HepG2 (cell line): Measurements from ENCODE around the gene CTNNBIP1. TPM values are rescaled to one million over a fixed set of nuclear protein-coding genes. Genes with fewer than 3 reads are reported as not detected.

Experiments used
- ATAC-seq: fragments of 200-7000 bp; cut with Tn5 transposase; 3 replicates; pipeline ENCODE4 v1.9.1; 2020; ENCODE audit warnings: mild to moderate bottlenecking, moderate library complexity
- BruUV-seq: library from RNA; stranded (reverse); fragments of 400-500 nt; replicated peaks from 2 replicates; lab custom pipeline; 2021; lab: Mats Ljungman, UMichigan
- CTCF ChIA-PET: fragments of 300-600 bp; formaldehyde crosslinking; extraction: SDS; loops from one replicate; lab custom pipeline; 2021; ENCODE audit warnings: low total read pairs, inconsistent platforms, low intra/inter-chr PET ratio; lab: Yijun Ruan, JAX
- POLR2A ChIA-PET: fragments of 350-600 bp; sonication (Branson Sonifier 250); formaldehyde crosslinking; loops from one replicate; lab custom pipeline; 2020; ENCODE audit warnings: antibody characterized with exemption, inconsistent platforms; lab: Yijun Ruan, JAX
- DNase-seq: peaks from one replicate; pipeline ENCODE4 v3.0.0-alpha.2; 2015; ENCODE audit warnings: low spot score
- FAIRE-seq: peaks from 3 replicates; lab custom pipeline; 2011; peaks lifted over from hg19 to GRCh38; lab: Jason Lieb, UNC
- H2AFZ ChIP-seq: one replicate; pipeline ENCODE4 v1.6.1; 2011; ENCODE audit warnings: low read length, inconsistent platforms
- H3K27ac ChIP-seq: fragments of 300-600 bp; 3 replicates; pipeline ENCODE4 v1.8.0; 2011; ENCODE audit warnings: mixed run types, mild to moderate bottlenecking, mixed read lengths, low read length, inconsistent platforms; ENCODE audit not compliant: insufficient read depth; ENCODE audit errors: extremely low read length
- H3K27me3 ChIP-seq, 2 experiments: fragments of 200-600 bp in 1 of 2; 2 replicates in 1 of 2; 3 replicates in 1 of 2; pipeline versions ENCODE4 v1.6.0 to v1.8.0; 2011; ENCODE audit warnings: low read length in 2 of 2, mild to moderate bottlenecking in 2 of 2, moderate library complexity in 2 of 2, inconsistent platforms in 1 of 2; ENCODE audit not compliant: insufficient read depth in 2 of 2, control insufficient read depth in 1 of 2
- H3K36me3 ChIP-seq, 2 experiments: fragments of 200-600 bp in 1 of 2; replicated peaks in 1 of 2; 2 replicates in 1 of 2; 3 replicates in 1 of 2; pipeline versions ENCODE4 v1.5.1 to v1.8.0; 2011; ENCODE audit warnings: low read length in 2 of 2, inconsistent platforms in 1 of 2; ENCODE audit not compliant: insufficient read depth in 2 of 2, control insufficient read depth in 1 of 2
- H3K4me1 ChIP-seq: 2 replicates; pipeline ENCODE4 v1.5.1; 2012; ENCODE audit warnings: low read length, inconsistent platforms; ENCODE audit not compliant: insufficient read depth
- H3K4me2 ChIP-seq: 2 replicates; pipeline ENCODE4 v1.6.0; 2011; ENCODE audit warnings: low read depth, low read length, inconsistent platforms
- H3K4me3 ChIP-seq, 3 experiments: fragments of 200-600 bp in 1 of 3; sonication (generic), shearing (Covaris generic) in 1 of 3; replicated peaks in 1 of 3; 2 replicates each; pipeline ENCODE4 v1.5.1; 2011 to 2016; ENCODE audit warnings: low read length in 3 of 3, inconsistent platforms in 2 of 3, low read depth in 2 of 3, mild to moderate bottlenecking in 2 of 3, control low read depth in 1 of 3, mixed read lengths in 1 of 3; ENCODE audit not compliant: insufficient read depth in 1 of 3
- H3K79me2 ChIP-seq: one replicate; pipeline ENCODE4 v1.6.1; 2011; ENCODE audit warnings: low read length, inconsistent platforms; ENCODE audit not compliant: insufficient read depth
- H3K9ac ChIP-seq: 2 replicates; pipeline ENCODE4 v1.6.0; 2011; ENCODE audit warnings: mild to moderate bottlenecking, low read depth, low read length, inconsistent platforms; ENCODE audit not compliant: insufficient read depth
- H3K9me3 ChIP-seq: 2 replicates; pipeline ENCODE4 v1.5.1; 2012; ENCODE audit warnings: mild to moderate bottlenecking, low read length
- H4K20me1 ChIP-seq: 2 replicates; pipeline ENCODE4 v1.6.0; 2011; ENCODE audit warnings: inconsistent platforms, mild to moderate bottlenecking, low read length, moderate library complexity; ENCODE audit not compliant: insufficient read depth
- ELF4 ChIP-seq: sonication (generic); formaldehyde crosslinking; IDR thresholded peaks from 2 replicates; pipeline ENCODE4 v1.5.0; 2020; ENCODE audit warnings: missing genetic modification reagents, mild to moderate bottlenecking, moderate library complexity, borderline replicate concordance
- FOXA1 ChIP-seq, 2 experiments: fragments of 450-650 bp in 1 of 2; sonication (generic) in 1 of 2; formaldehyde crosslinking in 1 of 2; IDR thresholded peaks; 2 replicates each; pipeline versions ENCODE4 v1.4.0 to v1.6.1; 2016 to 2020; ENCODE audit warnings: missing genetic modification reagents in 1 of 2
- FOXP4 ChIP-seq: sonication (generic); formaldehyde crosslinking; IDR thresholded peaks from 2 replicates; pipeline ENCODE4 v1.4.0; 2020; ENCODE audit warnings: missing genetic modification reagents
- JDP2 ChIP-seq: sonication (generic); formaldehyde crosslinking; IDR thresholded peaks from 2 replicates; pipeline ENCODE4 v1.8.1; 2022; ENCODE audit warnings: missing genetic modification reagents, borderline replicate concordance
- POLR2G ChIP-seq: fragments of 200-400 bp; formaldehyde crosslinking; IDR thresholded peaks from 2 replicates; pipeline ENCODE4 v1.6.1; 2018; ENCODE audit warnings: mild to moderate bottlenecking, low read depth, low read length, moderate library complexity
- RELA ChIP-seq: sonication (generic); formaldehyde crosslinking; IDR thresholded peaks from 2 replicates; pipeline ENCODE4 v1.4.0; 2020; ENCODE audit warnings: missing genetic modification reagents
- SETDB1 ChIP-seq: sonication (generic); formaldehyde crosslinking; IDR thresholded peaks from 2 replicates; pipeline ENCODE4 v1.5.1; 2020; ENCODE audit warnings: missing genetic modification reagents, mild to moderate bottlenecking, borderline replicate concordance
- U2AF1 ChIP-seq: fragments of 200-400 bp; formaldehyde crosslinking; optimal IDR thresholded peaks from 2 replicates; pipeline ENCODE3; 2017; ENCODE audit warnings: mild to moderate bottlenecking, low read depth, low read length
- ZBTB8A ChIP-seq: sonication (generic); formaldehyde crosslinking; IDR thresholded peaks from 2 replicates; pipeline ENCODE4 v1.4.0; 2020; ENCODE audit warnings: mild to moderate bottlenecking, low read depth, missing genetic modification reagents, borderline replicate concordance
- ZKSCAN1 ChIP-seq: fragments of 150-350 bp; IDR thresholded peaks from 2 replicates; pipeline ENCODE4 v1.6.1; 2014; ENCODE audit warnings: low read length
- ZNF350 ChIP-seq: sonication (generic); formaldehyde crosslinking; IDR thresholded peaks from 2 replicates; pipeline ENCODE4 v1.4.0; 2020; ENCODE audit warnings: mild to moderate bottlenecking, low read depth, missing genetic modification reagents, borderline replicate concordance
- ZNF768 ChIP-seq: sonication (generic); formaldehyde crosslinking; IDR thresholded peaks from 2 replicates; pipeline ENCODE4 v1.4.0; 2020; ENCODE audit warnings: missing genetic modification reagents
- ZSCAN20 ChIP-seq: sonication (generic); formaldehyde crosslinking; IDR thresholded peaks from 2 replicates; pipeline ENCODE4 v1.4.0; 2020; ENCODE audit warnings: missing genetic modification reagents, mild to moderate bottlenecking, borderline replicate concordance
- WGBS: methylation state at CpG from one replicate; pipeline ENCODE4 v1.1.6; 2017; ENCODE audit warnings: low lambda C conversion rate; 5-methylcytosine and 5-hydroxymethylcytosine counted together
- in situ Hi-C: cut with HindIII; loops from 2 replicates; pipeline ENCODE4 v1.10.0; 2017; ENCODE audit warnings: low pct_unique_long_range_greater_than_20kb; ENCODE audit not compliant: extremely low pct_ligation_motif_present
- intact Hi-C: fragments of 100-400 bp; cut with micrococcal nuclease; formaldehyde crosslinking; loops from one replicate; pipeline ENCODE4 v1.10.0; 2022; ENCODE audit not compliant: unreplicated experiment
- polyA plus RNA-seq, 8 experiments: library from polyadenylated mRNA; depleted of rRNA in 3 of 8; stranded (reverse) in 7 of 8; unstranded in 1 of 8; fragments of >200 nt; fragmentation: Illumina TruSeq in 4 of 8; extraction: Trizol in 4 of 8; gene quantifications; 2 replicates each; pipeline versions ENCODE4 v1.2.1 to v1.2.3, GENCODE V29; 2011 to 2016; ENCODE audit warnings: low read depth in 4 of 8, missing spikeins in 1 of 8, mixed read lengths in 1 of 8; ENCODE audit not compliant: insufficient read depth in 1 of 8
- total RNA-seq, 5 experiments: library from RNA; depleted of rRNA; stranded (reverse); fragments of >200 nt; fragmentation: Illumina TruSeq; extraction: Trizol; gene quantifications; 2 replicates each; pipeline ENCODE4 v1.2.3, GENCODE V29; 2016; ENCODE audit warnings: low read depth in 1 of 5

Gene CTNNBIP1
- total and polyA plus RNA-seq, 2 of the 13 experiments (the other 11 are each of a cell fraction or from before 2014, with no cell fraction given), result 71.7 to 83.0 TPM

- no peak for TF ChIP-seq ZBTB8A (CRISPR knock-in tag)
- TF ChIP-seq, all 625 proteins: peak for 0
Observed at GRCh38 chr1:9881838-9882249, 28.2 kb downstream of the CTNNBIP1 start (continued).

- CTCF ChIA-PET, result no interaction called here
- POLR2A ChIA-PET, result no interaction called here
Observed at GRCh38 chr1:9878404-9878803, 31.7 kb downstream of the CTNNBIP1 start.

More at GRCh38 chr1:9878404-9878803, 31.7 kb downstream of the CTNNBIP1 start:
- Histone ChIP-seq H3K9me3 (no peaks in the 10 kb centered on the region), H3K4me2 (no peak overlapping the region), H3K9ac (no peak overlapping the region), H3K27me3 (no peaks in the 10 kb centered on the region), H3K4me1 (peaks cover 38% of the 10 kb centered on the region), H3K36me3 (peaks cover 5 to 30% of the 10 kb centered on the region in 2 experiments; a peak in 4 of 5 replicates), H2AFZ (no peak overlapping the region), H3K4me3 (no peak overlapping the region), H3K79me2 (no peaks in the 10 kb centered on the region), H4K20me1 (no peaks in the 10 kb centered on the region), H3K27ac (no peak overlapping the region)
- in situ Hi-C loops (loop anchor here (10.0 kb wide), 1 partner anchor 156 kb away; the partner anchor contains the start of gene UBE4B), intact Hi-C loops (no loop called here)
- WGBS, result 93% methylated on average over 7 of the region's 9 CpGs
- TF ChIP-seq POLR2G (no peak), ELF4 (CRISPR knock-in tag) (no peak), ZSCAN20 (no peak), SETDB1 (CRISPR knock-in tag) (no peak), ZNF768 (CRISPR knock-in tag) (no peak), FOXA1 (IDR thresholded peaks at IDR 0.05) (no peak), FOXA1 (CRISPR knock-in tag; IDR thresholded peaks at IDR 0.05) (no peak), FOXP4 (CRISPR knock-in tag) (no peak), RELA (no peak), JDP2 (CRISPR knock-in tag) (no peak), U2AF1 (no peak), ZKSCAN1 (no peak), ZNF350 (no peak)
- FAIRE-seq (no peak), ATAC-seq (no peak), DNase-seq (no peak)
- BruUV-seq, result no TSS peak
